B cell (primary cell): ENCODE results near the gene HS2ST1. TPM values are rescaled to one million over a fixed set of nuclear protein-coding genes. Genes with fewer than 3 reads are reported as not detected.

Experiments
- ATAC-seq: fragments of 200-7000 bp; cut with Tn5 transposase; one replicate; pipeline ENCODE4 v1.10.0; 2021; ENCODE audit warnings: low read depth, mild to moderate bottlenecking, moderate number of reproducible peaks, moderate library complexity
- CTCF ChIA-PET: fragments of 350-600 bp; sonication (Branson Sonifier 250); formaldehyde crosslinking; loops from one replicate; lab custom pipeline; 2021; ENCODE audit warnings: antibody characterized with exemption, inconsistent platforms; lab: Charles Lee
- POLR2A ChIA-PET: fragments of 350-600 bp; sonication (Branson Sonifier 250); formaldehyde crosslinking; loops from one replicate; lab custom pipeline; 2021; ENCODE audit warnings: antibody characterized with exemption; lab: Charles Lee
- DNase-seq: peaks from one replicate; pipeline ENCODE4 v3.0.0; 2013
- H2AFZ ChIP-seq: 2 replicates; pipeline ENCODE4 v1.6.1; 2012; ENCODE audit warnings: mild to moderate bottlenecking, low read depth, low read length; ENCODE audit not compliant: insufficient read depth, poor library complexity, severe bottlenecking
- H3K27ac ChIP-seq, 2 donors: 1 replicate in 1 of 2; 2 replicates in 1 of 2; pipeline ENCODE4 v1.5.1; 2012 to 2013; ENCODE audit warnings: low read length in 2 of 2, mild to moderate bottlenecking in 2 of 2, moderate library complexity in 1 of 2
- H3K27me3 ChIP-seq, 4 experiments: fragments of 200-600 bp in 1 of 4; sonication (generic) in 1 of 4; replicated peaks in 1 of 4; 1 replicate in 2 of 4; 2 replicates in 2 of 4; pipeline versions ENCODE4 v1.6.1 to v1.7.0; 2013 to 2016; ENCODE audit warnings: low read length in 3 of 4, mild to moderate bottlenecking in 2 of 4, mixed read lengths in 1 of 4, moderate library complexity in 1 of 4; ENCODE audit not compliant: insufficient read depth in 4 of 4, control insufficient read depth in 3 of 4; ENCODE audit errors: control extremely low read depth in 1 of 4
- H3K36me3 ChIP-seq, 2 experiments: replicated peaks in 1 of 2; 1 replicate in 1 of 2; 2 replicates in 1 of 2; pipeline versions ENCODE4 v1.6.1 to v1.7.1; 2013; ENCODE audit warnings: low read length in 1 of 2; ENCODE audit not compliant: insufficient read depth in 2 of 2, control insufficient read depth in 1 of 2; ENCODE audit errors: control extremely low read depth in 1 of 2, extremely low read depth in 1 of 2
- H3K4me1 ChIP-seq, 2 donors: fragments of 200-600 bp in 1 of 2; sonication (generic) in 1 of 2; 1 replicate in 1 of 2; 2 replicates in 1 of 2; pipeline versions ENCODE4 v1.5.1 to v1.6.1; 2013 to 2017; ENCODE audit warnings: low read length in 2 of 2; ENCODE audit not compliant: control insufficient read depth in 2 of 2, insufficient read depth in 2 of 2
- H3K4me2 ChIP-seq: replicated peaks from 2 replicates; pipeline ENCODE3; 2012; ENCODE audit warnings: mild to moderate bottlenecking, low read depth, low read length; ENCODE audit not compliant: poor library complexity, severe bottlenecking
- H3K4me3 ChIP-seq, 5 experiments: fragments of 200-600 bp in 1 of 5; sonication (generic) in 1 of 5; 1 replicate in 3 of 5; 2 replicates in 2 of 5; pipeline versions ENCODE4 v1.5.1 to v1.7.0; 2011 to 2016; ENCODE audit warnings: low read length in 4 of 5, mild to moderate bottlenecking in 4 of 5, low read depth in 2 of 5, control low read depth in 1 of 5, moderate library complexity in 1 of 5; ENCODE audit not compliant: insufficient read depth in 1 of 5; ENCODE audit errors: control extremely low read depth in 1 of 5, extremely low read depth in 1 of 5
- H3K79me2 ChIP-seq: fragments of 200-600 bp; sonication (generic); one replicate; pipeline ENCODE4 v1.6.0; 2016; ENCODE audit warnings: low read length; ENCODE audit not compliant: control insufficient read depth, insufficient read depth
- H3K9ac ChIP-seq: fragments of 200-600 bp; sonication (generic); 2 replicates; pipeline ENCODE4 v1.6.1; 2017; ENCODE audit warnings: mild to moderate bottlenecking, low read length, moderate library complexity
- H3K9me3 ChIP-seq, 3 donors: one replicate each; pipeline versions ENCODE4 v1.6.1 to v1.7.1; 2013; ENCODE audit warnings: low read length in 2 of 3; ENCODE audit not compliant: control insufficient read depth in 2 of 3, insufficient read depth in 1 of 3; ENCODE audit errors: control extremely low read depth in 1 of 3
- H4K20me1 ChIP-seq: 2 replicates; pipeline ENCODE4 v1.6.0; 2012; ENCODE audit warnings: mild to moderate bottlenecking, low read length; ENCODE audit not compliant: insufficient read depth, control insufficient read depth, poor library complexity, severe bottlenecking
- H3K27ac Mint-ChIP-seq: one replicate; pipeline ENCODE4 v1.8.0; 2021; ENCODE audit warnings: mixed read lengths
- H3K27me3 Mint-ChIP-seq: one replicate; pipeline ENCODE4 v1.8.0; 2021; ENCODE audit warnings: mixed read lengths
- H3K4me1 Mint-ChIP-seq: one replicate; pipeline ENCODE4 v1.8.0; 2021; ENCODE audit warnings: mixed read lengths
- H3K4me3 Mint-ChIP-seq: one replicate; pipeline ENCODE4 v1.8.0; 2021; ENCODE audit warnings: mixed read lengths
- H3K9me3 Mint-ChIP-seq: one replicate; pipeline ENCODE4 v1.8.0; 2022; ENCODE audit warnings: mixed read lengths; ENCODE audit not compliant: insufficient read depth
- EZH2 ChIP-seq: IDR thresholded peaks from 2 replicates; pipeline ENCODE4 v1.6.1; 2012; ENCODE audit warnings: borderline replicate concordance, low read depth, mild to moderate bottlenecking, moderate library complexity, low read length; ENCODE audit not compliant: insufficient read depth, poor library complexity, severe bottlenecking
- WGBS: methylation state at CpG from one replicate; pipeline ENCODE4 v1.1.5; 2013; ENCODE audit warnings: missing lambda C conversion rate; ENCODE audit not compliant: insufficient coverage; 5-methylcytosine and 5-hydroxymethylcytosine counted together
- intact Hi-C: fragments of 100-400 bp; cut with micrococcal nuclease; formaldehyde crosslinking; loops from one replicate; pipeline ENCODE4 v1.10.0; 2022
- polyA plus RNA-seq: library from polyadenylated mRNA; depleted of rRNA; stranded (reverse); fragments of >200 nt; gene quantifications from 2 replicates; pipeline ENCODE4 v1.2.3, GENCODE V29; 2012
- total RNA-seq, 2 donors: library from RNA; stranded (reverse); fragments of 120-200 nt in 1 of 2; gene quantifications; 1 replicate in 1 of 2; 2 replicates in 1 of 2; pipeline versions ENCODE4 v1.2.3 to v1.2.4, GENCODE V29; 2013 to 2022
- TF ChIP-seq, protein P1 (sequence below): fragments of 200-600 bp; IDR thresholded peaks from one replicate; pipeline ENCODE4 v1.8.0; 2022; ENCODE audit warnings: antibody characterized with exemption, mild to moderate bottlenecking

Gene HS2ST1
- total and polyA plus RNA-seq, 2 donors (not counting 1 experiment from before 2014, with no cell fraction given): 3.0 to 16.9 TPM

DNA sequence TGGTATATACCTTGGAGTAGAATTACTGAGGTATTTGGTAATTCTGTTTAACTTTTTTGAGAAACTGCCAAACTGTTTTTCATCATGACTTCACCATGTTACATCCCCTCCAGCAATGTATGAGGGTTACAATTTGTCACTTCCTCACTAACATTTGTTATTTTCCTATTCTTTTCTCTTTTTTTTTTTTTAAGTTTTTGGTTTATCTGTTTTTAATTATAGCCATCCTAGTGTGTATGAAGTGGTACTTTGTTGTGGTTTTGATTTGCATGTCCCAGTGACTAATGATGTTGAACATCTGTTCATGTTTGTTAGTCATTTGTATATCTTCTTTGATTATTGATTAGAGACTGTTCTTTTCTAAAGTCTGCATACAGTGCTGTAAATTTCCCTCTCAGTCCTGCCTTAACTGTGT lies 147.3 kb downstream of the HS2ST1 start:
- peaks cover 10% of the 10 kb centered on the region for H3K79me2 ChIP-seq
- no peaks in the 10 kb centered on the region for H3K27me3 ChIP-seq
- H3K27ac Mint-ChIP-seq: peak overlapping the region; percentile 79

DNA sequence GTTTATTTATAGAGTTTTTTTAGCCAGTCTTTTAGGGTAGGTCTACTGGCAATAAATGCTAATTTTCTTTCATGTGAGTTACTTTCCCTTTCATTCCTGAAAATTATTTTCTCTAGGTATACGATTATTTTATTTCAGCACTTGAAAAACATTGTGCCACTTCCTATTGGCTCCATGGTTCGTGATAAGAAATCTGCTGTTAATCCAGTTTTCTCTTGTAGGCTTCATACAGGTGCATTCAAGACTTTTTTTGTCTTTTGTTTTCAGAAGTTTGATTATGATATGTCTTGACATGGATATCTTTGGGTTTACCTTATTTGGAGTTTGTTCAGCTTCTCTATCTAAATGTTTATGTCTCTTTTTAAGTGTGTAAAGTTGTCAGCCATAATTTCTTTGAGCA lies 148.3 kb downstream of the HS2ST1 start:
- peaks cover 0 to 9% (median 6%) of the 10 kb centered on the region in 3 donors for H3K9me3 ChIP-seq
- no peak overlapping the region for H3K4me3 ChIP-seq
- no CpG with 5 or more reads among the region's 2 CpGs for WGBS
- no peak for TF ChIP-seq EZH2
- TF ChIP-seq, protein P1, sequence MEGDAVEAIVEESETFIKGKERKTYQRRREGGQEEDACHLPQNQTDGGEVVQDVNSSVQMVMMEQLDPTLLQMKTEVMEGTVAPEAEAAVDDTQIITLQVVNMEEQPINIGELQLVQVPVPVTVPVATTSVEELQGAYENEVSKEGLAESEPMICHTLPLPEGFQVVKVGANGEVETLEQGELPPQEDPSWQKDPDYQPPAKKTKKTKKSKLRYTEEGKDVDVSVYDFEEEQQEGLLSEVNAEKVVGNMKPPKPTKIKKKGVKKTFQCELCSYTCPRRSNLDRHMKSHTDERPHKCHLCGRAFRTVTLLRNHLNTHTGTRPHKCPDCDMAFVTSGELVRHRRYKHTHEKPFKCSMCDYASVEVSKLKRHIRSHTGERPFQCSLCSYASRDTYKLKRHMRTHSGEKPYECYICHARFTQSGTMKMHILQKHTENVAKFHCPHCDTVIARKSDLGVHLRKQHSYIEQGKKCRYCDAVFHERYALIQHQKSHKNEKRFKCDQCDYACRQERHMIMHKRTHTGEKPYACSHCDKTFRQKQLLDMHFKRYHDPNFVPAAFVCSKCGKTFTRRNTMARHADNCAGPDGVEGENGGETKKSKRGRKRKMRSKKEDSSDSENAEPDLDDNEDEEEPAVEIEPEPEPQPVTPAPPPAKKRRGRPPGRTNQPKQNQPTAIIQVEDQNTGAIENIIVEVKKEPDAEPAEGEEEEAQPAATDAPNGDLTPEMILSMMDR: no peak
- H3K36me3 ChIP-seq: no peaks in the 10 kb centered on the region
- CTCF ChIA-PET: interaction anchor here (0.8 to 4.5 kb wide), 3 partner anchors 17 to 24 kb away, joined by 4 to 33 read pairs (median 4); no protein-coding TSS in a partner anchor
- Mint-ChIP-seq H3K27me3 (no peaks in the 10 kb centered on the region), H3K9me3 (no peaks in the 10 kb centered on the region), H3K4me3 (peak overlapping the region; percentile 35), H3K27ac (peak overlapping the region; percentile 79), H3K4me1 (peaks cover 84% of the 10 kb centered on the region)
- DNase-seq: no peak
- no peak overlapping the region for H2AFZ ChIP-seq
- ATAC-seq: no peak
- no peak overlapping the region for H3K9ac ChIP-seq
- H4K20me1 ChIP-seq: no peaks in the 10 kb centered on the region
- POLR2A ChIA-PET: no interaction called here
- H3K4me1 ChIP-seq: peaks cover 45 to 77% of the 10 kb centered on the region in 2 donors
- peaks cover 10% of the 10 kb centered on the region for H3K79me2 ChIP-seq
- H3K4me2 ChIP-seq: peak overlapping the region; percentile 41
- intact Hi-C loops: no loop called here
- H3K27ac ChIP-seq: peak overlapping the region; percentile 15 to 73
- H3K27me3 ChIP-seq: no peaks in the 10 kb centered on the region

More for the DNA sequence above, 147.3 kb downstream of the HS2ST1 start:
- Histone ChIP-seq H2AFZ (no peak overlapping the region), H3K27ac (peak overlapping the region; percentile 59 to 73), H3K9me3 (peaks cover 0 to 7% (median 6%) of the 10 kb centered on the region in 3 donors), H3K36me3 (no peaks in the 10 kb centered on the region), H3K4me2 (peak overlapping the region; percentile 41), H4K20me1 (no peaks in the 10 kb centered on the region), H3K4me1 (peaks cover 49 to 81% of the 10 kb centered on the region in 2 donors), H3K9ac (peak overlapping the region; percentile 1), H3K4me3 (no peak overlapping the region)
- Mint-ChIP-seq H3K4me3 (peak overlapping the region; percentile 68), H3K9me3 (no peaks in the 10 kb centered on the region), H3K27me3 (no peaks in the 10 kb centered on the region), H3K4me1 (peaks cover 80% of the 10 kb centered on the region)
- POLR2A ChIA-PET: no interaction called here
- TF ChIP-seq, protein P1: no peak
- no peak for TF ChIP-seq EZH2
- CTCF ChIA-PET: no interaction called here
- intact Hi-C loops: loop anchor here (2.0 kb wide), 1 partner anchor 15 kb away; no protein-coding TSS in a partner anchor
- DNase-seq: peak; percentile 57
- ATAC-seq: peak; percentile 35
